Mucosa of descending colon (tissue), 3 donors: Measurements from ENCODE around the gene VKORC1. TPM values are rescaled to one million over a fixed set of nuclear protein-coding genes. Genes with fewer than 3 reads are reported as not detected.

ENCODE experiments used
- ATAC-seq: fragments of 200-7000 bp; cut with Tn5 transposase; one replicate; pipeline ENCODE4 v1.9.1; 2020; ENCODE audit warnings: mild to moderate bottlenecking, moderate library complexity
- DNase-seq, 3 donors: peaks; one replicate each; pipeline ENCODE4 v3.0.0-alpha.2; 2020
- H3K36me3 ChIP-seq: fragments of 200-600 bp; one replicate; pipeline ENCODE4 v1.8.0; 2021; ENCODE audit warnings: low read depth, mild to moderate bottlenecking
- H3K4me1 ChIP-seq: fragments of 200-600 bp; one replicate; pipeline ENCODE4 v1.8.0; 2021; ENCODE audit warnings: low read depth, mild to moderate bottlenecking
- H3K4me3 ChIP-seq: fragments of 200-600 bp; one replicate; pipeline ENCODE4 v1.8.0; 2021; ENCODE audit warnings: mild to moderate bottlenecking
- H3K9me3 ChIP-seq: fragments of 200-600 bp; one replicate; pipeline ENCODE4 v1.8.0; 2021; ENCODE audit warnings: mild to moderate bottlenecking
- CTCF ChIP-seq: fragments of 200-600 bp; IDR thresholded peaks from one replicate; pipeline ENCODE4 v1.8.0; 2022; ENCODE audit warnings: antibody characterized with exemption, mild to moderate bottlenecking
- intact Hi-C, 2 donors: fragments of 100-400 bp; cut with DNase I in 1 of 2; cut with micrococcal nuclease in 1 of 2; formaldehyde crosslinking; loops; one replicate each; pipeline versions ENCODE4 v1.11.0 to v1.11.1; 2022; cut with DNase I, micrococcal nuclease
- total RNA-seq, 3 donors: library from RNA; stranded (reverse); fragmentation: NEBNext Ultra II Directional in 2 of 3; extraction: Animal tissue kit (Norgen Biotek cat#: 25700) in 2 of 3; gene quantifications; one replicate each; pipeline versions ENCODE4 v1.2.1 to v1.2.4, GENCODE V29; 2021 to 2023
- donor health status: DM: no; HTN: no; CAD: no; lungs with moderate emphysema.
- donor health status: DM: no; HTN: no; CAD: no.
- donor health status: DM: no; HTN: yes; CAD: no.

The VKORC1 gene
- total RNA-seq, 3 donors from 2014 or later, result 31.9 to 67.9 (median 41.3) TPM

DNA sequence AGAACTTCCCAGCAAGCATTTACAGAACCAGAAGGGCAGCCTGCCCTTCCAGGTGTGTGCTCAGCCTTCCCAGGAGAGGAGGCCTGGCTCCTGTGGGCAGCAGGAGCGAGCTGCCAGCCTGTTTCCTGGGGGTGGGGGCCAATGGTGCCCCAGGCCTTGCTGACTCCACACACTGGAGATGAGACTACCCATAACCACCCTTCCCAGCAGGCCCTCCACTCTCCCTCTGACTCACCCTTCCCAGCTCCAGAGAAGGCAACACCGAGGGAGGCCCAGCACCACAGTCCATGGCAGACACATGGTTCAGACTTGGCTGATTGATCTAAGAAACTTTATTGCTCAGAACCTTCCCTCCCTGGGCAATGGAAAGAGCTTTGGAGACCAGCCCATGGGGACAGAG, 4.1 kb downstream of the VKORC1 start:
- no peak overlapping the region for H3K4me3 ChIP-seq
- no peaks in the 10 kb centered on the region for H3K36me3 ChIP-seq
- ATAC-seq (no peak), DNase-seq (no peak)
- H3K9me3 ChIP-seq, result no peaks in the 10 kb centered on the region
- intact Hi-C loops, result no loop called here
- peaks cover 10% of the 10 kb centered on the region for H3K4me1 ChIP-seq
- no peak for TF ChIP-seq CTCF

DNA sequence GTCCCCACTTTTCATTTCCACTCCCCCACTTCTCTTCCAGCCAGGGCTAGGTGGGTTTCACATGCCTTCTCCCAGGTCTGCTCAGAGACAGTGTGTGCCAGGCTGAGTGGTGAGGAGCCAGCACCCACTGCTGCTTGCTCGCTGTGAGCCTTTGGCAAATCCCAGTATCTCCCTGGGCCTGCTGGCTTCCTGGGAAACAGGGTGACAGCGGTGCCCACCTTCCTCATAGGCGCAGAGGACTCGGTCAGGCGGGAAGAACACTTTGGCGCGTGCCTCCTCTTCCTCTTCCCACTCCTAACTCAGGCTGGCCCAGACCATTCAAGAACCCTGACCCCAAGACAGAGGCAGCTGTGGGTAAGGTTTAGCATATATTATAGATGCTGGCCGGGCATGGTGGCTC, 5.4 kb downstream of the VKORC1 start:
- ATAC-seq (no peak), DNase-seq (no peak)
- Histone ChIP-seq H3K9me3 (no peaks in the 10 kb centered on the region), H3K4me1 (peaks cover 9% of the 10 kb centered on the region), H3K36me3 (no peaks in the 10 kb centered on the region), H3K4me3 (no peak overlapping the region)
- intact Hi-C loops, result no loop called here
- no peak for TF ChIP-seq CTCF

DNA sequence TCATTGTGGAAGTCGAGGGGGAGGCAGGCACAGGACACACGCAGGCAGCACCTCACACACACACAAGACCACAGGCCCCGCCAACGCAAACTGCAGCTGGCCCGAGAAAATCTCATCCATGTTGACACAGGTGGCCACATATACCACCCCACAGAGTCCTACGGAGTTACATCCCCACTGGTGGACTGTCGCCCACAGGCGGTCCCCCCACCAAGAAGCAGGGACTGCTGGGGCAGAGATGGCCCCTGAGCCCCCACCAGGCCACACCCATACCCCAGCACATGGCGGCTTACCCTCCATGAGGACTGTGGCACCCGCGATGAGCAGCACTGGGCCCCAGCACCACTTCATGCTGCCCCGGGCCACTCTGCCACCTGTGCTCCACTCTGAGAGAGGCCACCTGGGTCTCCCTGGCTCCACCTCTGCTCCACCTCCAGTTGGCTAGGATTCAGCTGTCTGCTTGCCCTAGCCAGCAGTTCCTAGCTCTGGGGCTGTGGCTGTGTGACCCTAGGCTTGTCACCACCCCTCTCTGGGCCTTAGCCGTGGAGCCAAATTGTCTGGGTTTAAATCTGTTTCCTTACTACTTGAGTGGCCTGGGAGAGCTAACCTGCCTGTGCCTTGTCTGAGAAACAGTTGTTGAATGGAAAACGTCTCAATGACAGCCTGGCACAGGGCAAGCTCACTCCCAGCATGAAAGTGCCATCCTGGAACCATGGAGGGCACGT, 6.0 kb downstream of the VKORC1 start, which contains the start of gene PRSS53:
Gene PRSS53 (minus strand): TSS at position 485 of the 725 bp plus-strand sequence. CDS start 134 bp downstream, at position 351.
- no peak for TF ChIP-seq CTCF
- H3K9me3 ChIP-seq, result no peaks in the 10 kb centered on the region
- H3K36me3 ChIP-seq, result no peaks in the 10 kb centered on the region
- H3K4me3 ChIP-seq, result no peak within 1 kb of the TSS
- no peak for DNase-seq
- intact Hi-C loops, result no loop called here
- ATAC-seq, result no peak
- H3K4me1 ChIP-seq, result peaks cover 5% of the 10 kb centered on the region

- no peaks in the 10 kb centered on the region for H3K9me3 ChIP-seq
- DNase-seq (no peak), ATAC-seq (no peak)
- no peaks in the 10 kb centered on the region for H3K4me1 ChIP-seq
- no peak overlapping the region for H3K4me3 ChIP-seq
- intact Hi-C loops, result no loop called here
- TF ChIP-seq CTCF, result no peak
- no peaks in the 10 kb centered on the region for H3K36me3 ChIP-seq
Measured at GRCh38 chr16:31087971-31088370, 6.6 kb downstream of the VKORC1 start.

- no peak for DNase-seq
- Histone ChIP-seq H3K4me3 (no peak overlapping the region), H3K9me3 (no peaks in the 10 kb centered on the region), H3K36me3 (no peaks in the 10 kb centered on the region), H3K4me1 (no peaks in the 10 kb centered on the region)
- TF ChIP-seq CTCF, result no peak
- no peak for ATAC-seq
- intact Hi-C loops, result no loop called here
Measured at GRCh38 chr16:31087481-31087880, 7.1 kb downstream of the VKORC1 start.

- Histone ChIP-seq H3K4me3 (no peak overlapping the region), H3K4me1 (no peaks in the 10 kb centered on the region), H3K9me3 (no peaks in the 10 kb centered on the region), H3K36me3 (no peaks in the 10 kb centered on the region)
- no peak for ATAC-seq
- no peak for DNase-seq
- intact Hi-C loops, result no loop called here
- TF ChIP-seq CTCF, result no peak
Measured at GRCh38 chr16:31086629-31086906, 8.0 kb downstream of the VKORC1 start.
